Stomach (tissue), 4 donors: ENCODE results near the gene HAGH.

Experiments
- POLR2A ChIP-seq, 4 donors: fragments of 450-650 bp; IDR thresholded peaks; one replicate each; pipeline ENCODE4 v1.6.1; 2016; ENCODE audit warnings: antibody characterized with exemption in 4 of 4, control low read depth in 2 of 4, mild to moderate bottlenecking in 1 of 4, moderate library complexity in 1 of 4
- TF ChIP-seq, protein P1 (sequence below), 7 experiments: fragments of 450-650 bp in 4 of 7; fragments of 200-600 bp in 3 of 7; sonication (generic) in 3 of 7; IDR thresholded peaks; one replicate each; pipeline ENCODE4 v1.5.1; 2016 to 2019; ENCODE audit warnings: antibody characterized with exemption in 7 of 7, control low read depth in 2 of 7, mild to moderate bottlenecking in 1 of 7

DNA sequence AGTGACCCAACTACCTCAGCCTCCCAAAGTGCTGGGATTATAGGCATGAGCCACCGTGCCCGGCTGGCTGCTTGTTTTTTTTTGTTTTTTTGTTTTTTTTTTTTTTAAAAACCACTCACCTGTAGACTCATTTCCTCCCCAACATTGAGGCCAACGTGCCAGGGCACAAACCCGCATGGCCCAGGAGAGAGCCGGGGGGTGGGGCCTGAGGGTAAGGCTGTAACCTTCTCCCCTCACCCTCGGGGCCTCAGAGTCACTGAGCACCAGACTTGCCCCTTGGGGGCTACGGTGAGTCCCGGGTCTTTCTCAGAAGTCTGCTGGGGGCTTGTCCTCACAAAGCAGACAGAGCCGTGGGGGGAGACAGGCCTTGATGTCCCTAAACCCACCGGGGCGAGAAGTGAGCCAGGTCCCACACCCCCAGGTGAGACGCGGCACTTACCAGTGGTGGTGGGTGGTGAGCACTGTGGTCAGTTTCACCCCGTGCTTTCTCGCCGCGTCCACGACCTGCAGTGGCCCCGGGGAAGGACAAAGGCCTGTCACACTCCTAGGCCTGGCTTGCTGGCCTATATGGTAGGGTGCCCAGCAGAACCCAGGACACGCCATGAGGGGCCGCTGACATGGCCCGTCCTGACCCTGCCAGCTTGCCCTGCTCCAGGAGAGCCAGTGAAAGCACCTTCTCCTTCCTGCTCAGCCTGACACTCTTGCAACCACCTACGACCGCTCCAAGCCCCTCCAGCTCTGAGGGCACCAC is 4.6 kb downstream of the HAGH start:
- TF ChIP-seq, protein P1, sequence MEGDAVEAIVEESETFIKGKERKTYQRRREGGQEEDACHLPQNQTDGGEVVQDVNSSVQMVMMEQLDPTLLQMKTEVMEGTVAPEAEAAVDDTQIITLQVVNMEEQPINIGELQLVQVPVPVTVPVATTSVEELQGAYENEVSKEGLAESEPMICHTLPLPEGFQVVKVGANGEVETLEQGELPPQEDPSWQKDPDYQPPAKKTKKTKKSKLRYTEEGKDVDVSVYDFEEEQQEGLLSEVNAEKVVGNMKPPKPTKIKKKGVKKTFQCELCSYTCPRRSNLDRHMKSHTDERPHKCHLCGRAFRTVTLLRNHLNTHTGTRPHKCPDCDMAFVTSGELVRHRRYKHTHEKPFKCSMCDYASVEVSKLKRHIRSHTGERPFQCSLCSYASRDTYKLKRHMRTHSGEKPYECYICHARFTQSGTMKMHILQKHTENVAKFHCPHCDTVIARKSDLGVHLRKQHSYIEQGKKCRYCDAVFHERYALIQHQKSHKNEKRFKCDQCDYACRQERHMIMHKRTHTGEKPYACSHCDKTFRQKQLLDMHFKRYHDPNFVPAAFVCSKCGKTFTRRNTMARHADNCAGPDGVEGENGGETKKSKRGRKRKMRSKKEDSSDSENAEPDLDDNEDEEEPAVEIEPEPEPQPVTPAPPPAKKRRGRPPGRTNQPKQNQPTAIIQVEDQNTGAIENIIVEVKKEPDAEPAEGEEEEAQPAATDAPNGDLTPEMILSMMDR (IDR thresholded peaks at IDR 0.05) = no peak
- TF ChIP-seq POLR2A (IDR thresholded peaks at IDR 0.05) = no peak
